SK-N-SH treated with all-trans-retinoic acid at 6 μM for 48 hours (cell line): ENCODE measurements around the gene HMBS.

ENCODE experiments used
- ATAC-seq: fragments of 200-7000 bp; cut with Tn5 transposase; 3 replicates; pipeline ENCODE4 v1.9.1; 2020; ENCODE audit warnings: mild to moderate bottlenecking, moderate library complexity
- BACH2 ChIP-seq: fragments of 250-450 bp; sonication (Bioruptor Pico); IDR thresholded peaks from 2 replicates; pipeline ENCODE4 v1.9.0; 2021; ENCODE audit warnings: mild to moderate bottlenecking, borderline replicate concordance
- CREB5 ChIP-seq: fragments of 250-450 bp; sonication (Bioruptor Pico); IDR thresholded peaks from 2 replicates; pipeline ENCODE4 v1.5.1; 2020; ENCODE audit warnings: low read depth, mild to moderate bottlenecking, moderate library complexity
- CSDC2 ChIP-seq: fragments of 250-450 bp; sonication (Bioruptor Pico); IDR thresholded peaks from 2 replicates; pipeline ENCODE4 v1.5.0; 2020; ENCODE audit warnings: mild to moderate bottlenecking, moderate library complexity
- CSRNP3 ChIP-seq: fragments of 250-450 bp; sonication (Bioruptor Pico); IDR thresholded peaks from 2 replicates; pipeline ENCODE4 v1.5.1; 2021; ENCODE audit warnings: mild to moderate bottlenecking, moderate library complexity
- ESRRG ChIP-seq: fragments of 250-450 bp; sonication (Bioruptor Pico); IDR thresholded peaks from 2 replicates; pipeline ENCODE4 v1.6.1; 2021; ENCODE audit warnings: mild to moderate bottlenecking
- GLIS3 ChIP-seq: fragments of 250-450 bp; sonication (Bioruptor Pico); IDR thresholded peaks from 2 replicates; pipeline ENCODE4 v1.5.0; 2020; ENCODE audit warnings: mild to moderate bottlenecking, moderate library complexity
- ISL1 ChIP-seq: fragments of 250-450 bp; sonication (Bioruptor Pico); IDR thresholded peaks from 2 replicates; pipeline ENCODE4 v2.1.2; 2022; ENCODE audit warnings: mild to moderate bottlenecking, moderate library complexity
- OSR1 ChIP-seq: fragments of 250-450 bp; sonication (Bioruptor Pico); IDR thresholded peaks from 2 replicates; pipeline ENCODE4 v1.8.0; 2022; ENCODE audit warnings: moderate library complexity, mild to moderate bottlenecking, inconsistent platforms
- PATZ1 ChIP-seq: fragments of 250-450 bp; sonication (Bioruptor Pico); IDR thresholded peaks from 2 replicates; pipeline ENCODE4 v1.8.0; 2020; ENCODE audit warnings: mild to moderate bottlenecking, moderate library complexity, borderline replicate concordance
- POU6F1 ChIP-seq: fragments of 250-450 bp; sonication (Bioruptor Pico); IDR thresholded peaks from 2 replicates; pipeline ENCODE4 v1.8.0; 2021; ENCODE audit warnings: low read depth, mild to moderate bottlenecking, moderate library complexity, borderline replicate concordance
- PPARA ChIP-seq: fragments of 250-450 bp; sonication (Bioruptor Pico); IDR thresholded peaks from 2 replicates; pipeline ENCODE4 v1.5.0; 2020; ENCODE audit warnings: mild to moderate bottlenecking, borderline replicate concordance
- RARB ChIP-seq: fragments of 250-450 bp; sonication (Bioruptor Pico); IDR thresholded peaks from 2 replicates; pipeline ENCODE4 v1.8.0; 2021; ENCODE audit warnings: mild to moderate bottlenecking, moderate library complexity
- SNAI2 ChIP-seq: fragments of 250-450 bp; sonication (Bioruptor Pico); IDR thresholded peaks from 2 replicates; pipeline ENCODE4 v1.5.0; 2020; ENCODE audit warnings: mild to moderate bottlenecking, moderate library complexity
- TCF4 ChIP-seq: fragments of 250-450 bp; sonication (Bioruptor Pico); IDR thresholded peaks from 2 replicates; pipeline ENCODE4 v1.8.0; 2021; ENCODE audit warnings: mild to moderate bottlenecking, moderate library complexity, borderline replicate concordance
- TSHZ2 ChIP-seq: fragments of 250-450 bp; sonication (Bioruptor Pico); IDR thresholded peaks from 2 replicates; pipeline ENCODE4 v1.5.0; 2020; ENCODE audit warnings: mild to moderate bottlenecking, moderate library complexity
- ZFP3 ChIP-seq: fragments of 250-450 bp; sonication (Bioruptor Pico); IDR thresholded peaks from 2 replicates; pipeline ENCODE4 v1.5.0; 2020; ENCODE audit warnings: mild to moderate bottlenecking, moderate library complexity
- ZFP30 ChIP-seq: fragments of 450-650 bp; formaldehyde crosslinking; IDR thresholded peaks from 2 replicates; pipeline ENCODE4 v1.5.0; 2022; ENCODE audit warnings: mild to moderate bottlenecking, moderate library complexity
- ZNF565 ChIP-seq: fragments of 450-650 bp; formaldehyde crosslinking; conservative IDR thresholded peaks from 2 replicates; pipeline ENCODE4 v1.5.0; 2020; ENCODE audit warnings: low read depth, mild to moderate bottlenecking, moderate library complexity
- ZNF70 ChIP-seq: fragments of 450-650 bp; formaldehyde crosslinking; IDR thresholded peaks from 2 replicates; pipeline ENCODE4 v1.5.0; 2020; ENCODE audit warnings: mild to moderate bottlenecking, moderate library complexity
- ZNF8 ChIP-seq: fragments of 450-650 bp; formaldehyde crosslinking; IDR thresholded peaks from 2 replicates; pipeline ENCODE4 v1.5.0; 2020; ENCODE audit warnings: mild to moderate bottlenecking, moderate library complexity

The HMBS gene

GRCh38 chr11:119041821-119042514, 42.7 kb upstream of the HMBS start:
- no peak for TF ChIP-seq CREB5 (CRISPR knock-in tag)
- no peak for TF ChIP-seq BACH2
- no peak for TF ChIP-seq TSHZ2 (CRISPR knock-in tag)
- TF ChIP-seq ZFP3 (CRISPR knock-in tag), result no peak
- no peak for TF ChIP-seq RARB (CRISPR knock-in tag)
- no peak for TF ChIP-seq CSRNP3 (CRISPR knock-in tag)
- ATAC-seq, result no peak; the same call in 2 of the 3 replicates

- no peak for ATAC-seq
- TF ChIP-seq SNAI2, result no peak
- TF ChIP-seq ISL1 (CRISPR knock-in tag), result no peak
Observed at GRCh38 chr11:119042927-119043326, 41.8 kb upstream of the HMBS start.

- ATAC-seq, result peak; percentile 29; the same call in 1 of the 3 replicates
- TF ChIP-seq POU6F1 (CRISPR knock-in tag), result no peak
- no peak for TF ChIP-seq CSRNP3 (CRISPR knock-in tag)
- TF ChIP-seq OSR1 (CRISPR knock-in tag), result no peak
- TF ChIP-seq ZNF8 (CRISPR knock-in tag), result no peak
- TF ChIP-seq ZNF565 (CRISPR knock-in tag), result no peak
- no peak for TF ChIP-seq RARB (CRISPR knock-in tag)
- no peak for TF ChIP-seq PPARA (CRISPR knock-in tag)
- TF ChIP-seq ZFP3 (CRISPR knock-in tag), result no peak
- TF ChIP-seq ESRRG (CRISPR knock-in tag), result no peak
- TF ChIP-seq ISL1 (CRISPR knock-in tag), result no peak
- no peak for TF ChIP-seq CREB5 (CRISPR knock-in tag)
- no peak for TF ChIP-seq GLIS3 (CRISPR knock-in tag)
- no peak for TF ChIP-seq BACH2
Observed at GRCh38 chr11:119044708-119045107, 40.0 kb upstream of the HMBS start.

GRCh38 chr11:119046489-119046888, 38.2 kb upstream of the HMBS start:
- no peak for ATAC-seq
- no peak for TF ChIP-seq TCF4 (CRISPR knock-in tag)
- no peak for TF ChIP-seq BACH2
- TF ChIP-seq TSHZ2 (CRISPR knock-in tag), result no peak
- TF ChIP-seq ZNF70 (CRISPR knock-in tag), result no peak
- no peak for TF ChIP-seq PATZ1 (CRISPR knock-in tag)
- no peak for TF ChIP-seq ZFP30 (CRISPR knock-in tag)
- TF ChIP-seq ZNF565 (CRISPR knock-in tag), result no peak
- TF ChIP-seq CSDC2, result no peak
